MM.1S (cell line): ENCODE data around the gene CFAP251.

ENCODE experiments used
- EZH2 ChIP-seq: fragments of 300-600 bp; sonication (generic); optimal IDR thresholded peaks from 2 replicates; pipeline ENCODE3; 2017; ENCODE audit warnings: low read depth, mild to moderate bottlenecking, antibody characterized with exemption, low read length, mixed read lengths
- EZH2phosphoT487 ChIP-seq: fragments of 300-600 bp; sonication (generic); IDR thresholded peaks from 2 replicates; pipeline ENCODE4 v1.6.1; 2018; ENCODE audit warnings: antibody characterized with exemption, low read length
- TF ChIP-seq, protein P1 (sequence below): fragments of 300-600 bp; sonication (generic); IDR thresholded peaks from 2 replicates; pipeline ENCODE4 v1.5.1; 2016; ENCODE audit warnings: antibody characterized with exemption, low read length, mixed read lengths

DNA sequence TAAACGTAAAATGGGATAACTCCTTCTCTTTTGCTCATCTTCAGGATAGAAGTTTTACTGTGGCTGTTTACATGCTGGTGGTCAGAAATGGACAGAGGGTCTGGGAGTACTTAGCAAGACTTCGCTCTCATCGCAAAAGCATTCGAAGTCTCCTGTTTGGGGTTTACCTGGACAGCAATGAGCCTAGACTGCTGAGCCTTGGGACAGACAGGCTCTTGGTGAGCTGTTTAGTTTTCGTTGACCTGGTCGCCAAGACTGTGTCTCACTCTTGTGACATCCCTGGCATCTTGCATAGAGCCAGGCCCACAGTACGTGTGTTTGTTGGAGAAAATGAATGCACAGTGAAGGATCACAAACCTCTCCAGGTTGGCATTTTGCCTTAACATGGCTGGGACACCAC lies 42.1 kb downstream of the CFAP251 start:
- TF ChIP-seq, protein P1, sequence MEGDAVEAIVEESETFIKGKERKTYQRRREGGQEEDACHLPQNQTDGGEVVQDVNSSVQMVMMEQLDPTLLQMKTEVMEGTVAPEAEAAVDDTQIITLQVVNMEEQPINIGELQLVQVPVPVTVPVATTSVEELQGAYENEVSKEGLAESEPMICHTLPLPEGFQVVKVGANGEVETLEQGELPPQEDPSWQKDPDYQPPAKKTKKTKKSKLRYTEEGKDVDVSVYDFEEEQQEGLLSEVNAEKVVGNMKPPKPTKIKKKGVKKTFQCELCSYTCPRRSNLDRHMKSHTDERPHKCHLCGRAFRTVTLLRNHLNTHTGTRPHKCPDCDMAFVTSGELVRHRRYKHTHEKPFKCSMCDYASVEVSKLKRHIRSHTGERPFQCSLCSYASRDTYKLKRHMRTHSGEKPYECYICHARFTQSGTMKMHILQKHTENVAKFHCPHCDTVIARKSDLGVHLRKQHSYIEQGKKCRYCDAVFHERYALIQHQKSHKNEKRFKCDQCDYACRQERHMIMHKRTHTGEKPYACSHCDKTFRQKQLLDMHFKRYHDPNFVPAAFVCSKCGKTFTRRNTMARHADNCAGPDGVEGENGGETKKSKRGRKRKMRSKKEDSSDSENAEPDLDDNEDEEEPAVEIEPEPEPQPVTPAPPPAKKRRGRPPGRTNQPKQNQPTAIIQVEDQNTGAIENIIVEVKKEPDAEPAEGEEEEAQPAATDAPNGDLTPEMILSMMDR = no peak
- TF ChIP-seq EZH2 (no peak), EZH2phosphoT487 (no peak)
